CD4-positive, alpha-beta T cell treated with Interleukin-17A for 1 hour (primary cell): ENCODE data around the gene NUP43.
"Not testable (repeated sequence)": the region's sequence is repeated elsewhere in the genome, so short reads cannot be mapped to it uniquely, and the experiment has no call there.

Experiments used
- DNase-seq: peaks from one replicate; pipeline ENCODE4 v3.0.0-alpha.2; 2020

The NUP43 gene

DNA sequence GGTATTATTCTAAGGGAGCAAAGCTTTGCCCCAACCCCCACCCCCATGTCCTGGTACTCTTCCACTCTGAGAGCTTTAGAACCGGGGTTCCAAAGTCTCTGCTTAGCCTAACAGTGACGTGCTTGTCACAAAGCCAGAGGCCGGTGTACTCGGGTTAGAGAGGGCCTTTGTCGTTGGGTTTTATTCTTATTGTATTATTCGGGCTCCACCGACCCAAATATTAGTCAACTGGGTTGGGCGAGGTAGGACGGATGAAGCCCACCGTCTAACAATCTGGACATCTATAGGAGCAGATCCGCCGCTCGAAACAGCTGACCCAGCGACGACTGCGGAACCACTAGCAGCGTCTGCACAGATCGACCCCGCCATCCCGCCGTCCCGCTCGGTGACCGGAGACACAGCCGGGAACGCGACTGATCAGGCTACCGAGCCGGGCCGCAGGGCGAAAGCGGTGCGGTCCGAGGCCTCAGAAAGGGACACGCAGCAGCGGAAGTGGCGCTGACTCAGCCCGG lies 2.8 kb upstream of the NUP43 start:
- DNase-seq = not testable (repeated sequence)

DNA sequence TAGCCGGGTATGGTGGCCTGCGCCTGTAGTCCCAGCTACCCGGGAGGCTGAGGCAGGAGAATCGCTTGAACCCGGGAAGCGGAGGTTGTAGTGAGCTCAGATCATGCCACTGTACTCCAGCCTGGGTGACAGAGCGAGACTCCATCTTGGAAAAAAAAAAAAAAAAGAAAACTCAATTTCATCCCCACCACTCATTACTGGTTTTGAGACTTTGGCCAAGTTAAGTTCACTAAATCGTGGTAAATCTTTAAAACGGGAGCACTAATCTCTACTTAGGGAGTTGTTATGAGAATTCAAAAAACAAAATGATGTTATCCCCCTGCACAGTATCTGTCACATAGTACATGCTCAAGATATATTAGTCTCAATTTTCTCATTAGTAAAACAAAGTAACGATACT lies 1.1 kb downstream of the NUP43 start:
- DNase-seq = not testable (repeated sequence)

DNA sequence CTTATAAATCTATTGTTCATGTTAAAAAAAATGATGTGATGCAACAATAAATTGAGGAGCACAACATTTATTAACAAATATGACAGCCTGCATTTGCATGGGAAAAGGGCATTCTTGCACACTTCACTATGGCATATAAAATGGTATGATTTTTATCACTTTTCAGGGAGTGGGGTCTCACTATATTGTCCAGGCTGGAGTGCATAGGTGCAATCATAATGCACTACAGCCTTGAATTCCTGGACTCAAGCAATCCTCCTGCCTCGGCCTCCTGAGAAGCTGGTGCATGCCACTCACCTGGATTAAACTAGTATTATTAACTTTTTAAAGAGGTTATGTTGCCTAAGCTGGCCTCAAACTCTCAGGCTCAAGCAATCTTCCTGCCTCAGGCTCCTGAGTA lies 11.4 kb downstream of the NUP43 start:
- DNase-seq = no peak

DNA sequence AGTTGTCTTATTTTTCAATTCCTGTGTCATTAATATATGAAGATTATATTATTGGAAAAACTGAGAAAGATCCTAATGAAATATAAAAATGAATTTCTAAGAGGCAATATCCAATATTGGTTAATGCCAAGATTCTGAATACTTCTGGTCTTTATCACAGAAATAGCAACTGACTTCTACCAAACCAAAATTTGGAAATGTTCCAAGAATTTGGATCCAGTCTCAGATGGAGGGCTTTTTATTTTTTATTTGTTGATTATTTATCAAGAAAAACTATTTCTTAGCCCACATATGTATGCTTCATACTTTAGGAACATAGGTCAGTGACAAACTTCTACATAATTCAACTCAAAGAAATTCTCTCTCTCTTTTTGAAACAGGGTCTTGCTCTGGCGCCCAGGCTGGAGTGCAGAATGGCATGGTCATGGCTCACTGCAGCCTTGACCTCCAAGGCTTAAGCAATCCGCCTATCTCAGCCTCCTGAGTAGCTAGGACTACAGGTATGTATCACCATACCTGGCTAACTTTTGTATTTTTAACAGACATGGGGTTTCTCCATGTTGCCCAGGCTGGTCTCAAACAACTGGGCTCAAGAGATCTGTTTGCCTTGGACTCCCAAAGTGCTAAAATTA lies 13.1 kb downstream of the NUP43 start:
- no peak for DNase-seq

DNA sequence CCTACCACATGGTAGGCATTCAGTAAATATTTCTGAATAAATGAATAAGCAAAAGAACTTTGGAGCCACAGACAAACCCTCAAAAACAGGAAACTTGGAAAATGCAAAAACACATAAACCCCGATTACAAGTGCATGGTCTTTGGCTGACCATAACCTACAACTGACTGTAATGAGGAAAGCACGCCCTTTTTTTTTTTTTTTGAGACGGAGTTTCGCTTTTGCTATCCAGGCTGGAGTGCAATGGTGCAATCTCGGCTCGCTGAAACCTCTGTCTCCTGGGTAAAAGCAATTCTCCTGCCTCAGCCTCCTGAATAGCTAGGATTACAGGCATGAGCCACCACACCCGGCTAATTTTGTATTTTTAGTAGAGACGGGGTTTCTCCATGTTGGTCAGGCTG lies 16.5 kb downstream of the NUP43 start:
- no peak for DNase-seq

GRCh38 chr6:149728499-149729234 lies 17.7 kb downstream of the NUP43 start:
- no peak for DNase-seq

GRCh38 chr6:149727793-149728498 lies 18.4 kb downstream of the NUP43 start:
- no peak for DNase-seq

GRCh38 chr6:149725785-149726184 lies 20.5 kb downstream of the NUP43 start:
- no peak for DNase-seq

- DNase-seq = peak; percentile 67
These were observed 22.4 kb downstream of the NUP43 start for GRCh38 chr6:149723771-149724417.

- DNase-seq = no peak
These were observed 23.1 kb downstream of the NUP43 start for GRCh38 chr6:149723262-149723661.

- no peak for DNase-seq
These were observed 26.8 kb downstream of the NUP43 start for GRCh38 chr6:149719531-149719930.

DNA sequence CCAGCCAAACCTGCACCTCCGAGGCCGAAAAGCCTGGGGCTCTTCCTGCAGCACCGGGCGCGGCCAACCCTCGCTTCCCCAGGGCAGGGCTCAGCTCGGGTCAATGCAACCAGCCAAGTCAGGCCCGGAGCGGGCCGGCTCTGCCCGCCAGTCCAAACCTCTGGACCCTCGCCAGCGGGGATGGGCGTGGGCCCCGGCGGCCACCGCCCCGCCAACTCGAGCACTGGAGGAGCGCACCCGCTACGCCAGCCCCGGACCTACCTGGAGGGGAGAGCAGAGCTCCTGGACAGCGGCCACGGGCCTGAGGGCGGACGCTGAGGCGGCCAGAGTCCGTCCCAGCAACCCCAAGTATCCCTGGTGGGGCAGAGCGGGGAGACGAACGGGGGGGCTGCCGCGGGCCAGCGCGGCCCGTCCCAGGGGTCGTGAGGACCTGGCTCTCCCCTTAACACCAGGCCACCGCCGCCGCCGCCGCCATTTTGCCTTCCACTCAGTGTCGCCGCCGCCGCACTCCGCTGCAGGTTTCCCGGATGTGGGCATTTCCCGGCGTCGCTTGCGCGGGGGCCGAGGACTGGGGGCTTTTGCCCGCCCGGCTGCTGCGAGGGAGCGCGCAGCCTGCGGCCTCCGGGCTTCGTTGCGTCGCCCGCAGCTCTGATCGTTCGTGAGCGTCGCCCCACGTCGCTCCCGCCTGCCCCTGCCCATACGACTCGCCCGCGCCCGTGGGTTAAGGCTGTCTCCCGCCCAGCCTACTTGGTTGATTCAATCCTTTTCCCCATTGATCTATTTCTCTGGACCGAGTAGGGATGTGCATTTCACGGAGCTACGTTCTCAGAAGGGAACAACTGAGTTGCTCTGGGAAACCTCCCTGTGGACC lies 28.5 kb downstream of the NUP43 start, which contains the start of gene LATS1:
Gene LATS1 (minus strand): TSS at position 514 of the 871 bp plus-strand sequence. CDS start 15,975 bp downstream, outside the sequence.
- peak; percentile 90 for DNase-seq

DNA sequence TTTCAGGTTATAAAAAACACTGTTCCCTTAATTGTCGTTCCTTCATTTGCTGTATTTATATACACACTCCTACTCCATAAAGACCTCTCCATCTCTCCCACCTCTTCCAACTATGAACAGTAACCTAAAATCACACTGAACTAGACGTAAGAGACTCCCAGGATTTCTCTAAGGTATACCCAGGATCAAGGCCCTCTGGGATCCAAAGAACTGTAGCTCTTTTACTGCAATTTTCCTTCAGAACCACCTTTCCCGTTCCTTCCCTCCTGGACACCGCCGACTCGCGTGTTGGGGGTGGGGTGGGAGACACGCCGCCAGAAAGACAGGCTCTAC lies 29.1 kb downstream of the NUP43 start:
- no peak for DNase-seq

DNA sequence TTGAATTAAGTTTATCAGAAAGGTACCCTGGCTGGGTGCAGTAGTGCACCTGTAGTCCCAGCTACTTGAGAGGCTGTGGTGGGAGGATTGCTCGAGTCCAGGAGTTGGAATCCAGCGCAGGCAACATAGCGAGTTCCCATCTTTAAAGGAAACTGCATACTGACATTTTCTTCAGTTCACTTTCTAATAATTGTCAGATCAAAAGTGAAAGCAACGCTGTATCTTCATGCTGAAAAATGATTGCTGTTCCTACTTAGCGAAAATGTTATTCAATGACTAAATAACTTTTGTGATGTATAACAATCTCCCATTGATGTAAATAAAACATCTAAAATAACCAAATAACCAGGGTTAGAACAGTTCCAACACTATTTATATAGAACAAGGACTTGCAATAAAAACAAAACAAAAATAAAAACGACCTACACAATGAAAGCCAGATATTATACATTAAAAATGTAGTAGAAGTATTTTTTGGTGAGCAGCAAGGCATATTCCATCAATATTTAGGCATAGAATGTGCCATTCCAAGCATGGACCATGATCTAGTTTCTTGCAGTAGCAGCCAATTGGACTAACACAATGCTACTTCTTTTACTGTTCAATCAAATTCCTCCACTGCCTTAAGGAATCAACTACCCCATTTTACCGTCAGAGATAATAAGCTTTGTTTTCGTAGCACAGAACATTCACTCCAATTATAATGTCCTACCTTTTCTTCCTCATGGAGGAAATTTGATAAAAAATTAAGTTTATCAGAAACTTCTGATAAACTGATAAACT lies 30.0 kb downstream of the NUP43 start:
- DNase-seq = peak; percentile 31

GRCh38 chr6:149714442-149714841 lies 31.9 kb downstream of the NUP43 start:
- no peak for DNase-seq

GRCh38 chr6:149711711-149712110 lies 34.6 kb downstream of the NUP43 start:
- DNase-seq = no peak

DNA sequence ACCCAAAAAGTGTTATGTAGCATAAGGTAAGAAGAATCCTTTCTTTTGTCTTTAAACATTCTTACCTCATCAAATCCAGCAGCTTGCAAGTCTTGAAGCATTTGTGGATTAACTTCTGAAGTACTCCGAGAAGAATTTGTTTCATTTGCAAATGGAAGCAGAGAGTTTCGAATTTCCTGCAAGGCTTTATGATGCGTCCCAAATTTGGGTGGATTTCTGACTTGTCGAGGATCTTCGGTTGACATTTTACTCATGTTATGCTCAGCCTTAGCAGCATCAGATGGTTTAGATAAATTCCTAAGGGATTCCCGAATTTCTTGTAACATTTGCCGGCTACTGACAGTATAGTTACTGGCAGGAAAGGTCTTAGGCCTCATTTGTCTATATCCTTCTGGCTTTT lies 44.6 kb downstream of the NUP43 start:
- DNase-seq = no peak

GRCh38 chr6:149699150-149699549 lies 47.2 kb downstream of the NUP43 start:
- DNase-seq = no peak

GRCh38 chr6:149698175-149698574 lies 48.2 kb downstream of the NUP43 start:
- no peak for DNase-seq

DNA sequence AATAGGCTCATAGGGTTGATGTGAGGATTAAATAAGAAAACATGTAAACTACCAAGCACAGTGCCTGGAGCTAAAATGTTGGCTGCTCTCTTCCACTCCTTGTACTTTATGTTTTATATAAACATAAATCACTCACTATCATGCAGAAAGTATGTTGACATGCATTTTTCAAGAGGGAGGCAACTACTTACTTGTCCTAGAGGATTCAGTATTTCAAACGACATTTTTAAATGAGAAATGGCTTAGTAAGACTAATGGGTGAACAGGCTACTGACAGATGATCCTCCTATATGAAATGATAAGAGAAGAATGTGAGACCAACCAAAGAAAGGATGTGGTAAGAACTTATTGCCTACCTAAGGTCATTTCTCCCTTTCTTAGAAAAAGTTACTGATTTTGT lies 49.4 kb downstream of the NUP43 start:
- no peak for DNase-seq

GRCh38 chr6:149694921-149695320 lies 51.4 kb downstream of the NUP43 start:
- no peak for DNase-seq
